Chondrocyte (in vitro differentiated cells): ENCODE results near the gene GLP2R. TPM values are rescaled to one million over a fixed set of nuclear protein-coding genes. Genes with fewer than 3 reads are reported as not detected.

Experiments used
- DNase-seq: peaks from one replicate; pipeline ENCODE4 v3.0.0; 2021; ENCODE audit warnings: mixed read lengths, low spot score
- H3K27ac Mint-ChIP-seq: one replicate; pipeline ENCODE4 v1.8.0; 2021; ENCODE audit warnings: mild to moderate bottlenecking, moderate library complexity, mixed read lengths; ENCODE audit not compliant: unreplicated experiment
- H3K27me3 Mint-ChIP-seq: 2 replicates; pipeline ENCODE4 v1.8.0; 2021; ENCODE audit warnings: low read depth, mixed read lengths
- H3K36me3 Mint-ChIP-seq: 2 replicates; pipeline ENCODE4 v1.8.0; 2021; ENCODE audit warnings: low read depth, mixed read lengths
- H3K4me1 Mint-ChIP-seq: 2 replicates; pipeline ENCODE4 v1.8.0; 2021; ENCODE audit warnings: low read depth, mild to moderate bottlenecking, mixed read lengths
- H3K4me3 Mint-ChIP-seq: one replicate; pipeline ENCODE4 v1.8.0; 2021; ENCODE audit warnings: mild to moderate bottlenecking, moderate library complexity, mixed read lengths; ENCODE audit not compliant: unreplicated experiment
- H3K9me3 Mint-ChIP-seq: 2 replicates; pipeline ENCODE4 v1.8.0; 2021; ENCODE audit warnings: low read depth, mixed read lengths
- CTCF ChIP-seq: fragments of 200-600 bp; sonication (generic); IDR thresholded peaks from 2 replicates; pipeline ENCODE4 v1.5.0; 2021; ENCODE audit warnings: antibody characterized with exemption, mild to moderate bottlenecking, moderate library complexity
- total RNA-seq: library from RNA; stranded (reverse); gene quantifications from 3 replicates; pipeline ENCODE4 v1.2.1, GENCODE V29; 2021

The GLP2R gene
- total RNA-seq, 1 donor from 2014 or later, result 2.2 TPM

- Mint-ChIP-seq H3K4me1 (peaks cover 10% of the 10 kb centered on the region), H3K4me3 (no peak overlapping the region), H3K9me3 (no peaks in the 10 kb centered on the region), H3K27me3 (no peaks in the 10 kb centered on the region), H3K36me3 (peaks cover 1% of the 10 kb centered on the region), H3K27ac (no peak overlapping the region)
- TF ChIP-seq CTCF, result no peak
- DNase-seq, result no peak
Observed at GRCh38 chr17:9912121-9913099, 86.7 kb downstream of the GLP2R start.

- H3K9me3 Mint-ChIP-seq, result no peaks in the 10 kb centered on the region
- no peak overlapping the region for H3K4me3 Mint-ChIP-seq
Observed at GRCh38 chr17:9913476-9913875, 87.8 kb downstream of the GLP2R start.

GRCh38 chr17:9916108-9916507 is 90.4 kb downstream of the GLP2R start:
- H3K27me3 Mint-ChIP-seq, result no peaks in the 10 kb centered on the region
- no peaks in the 10 kb centered on the region for H3K9me3 Mint-ChIP-seq

More at GRCh38 chr17:9913476-9913875, 87.8 kb downstream of the GLP2R start:
- TF ChIP-seq CTCF, result no peak
- no peak overlapping the region for H3K27ac Mint-ChIP-seq
- DNase-seq, result no peak
- peaks cover 1% of the 10 kb centered on the region for H3K36me3 Mint-ChIP-seq
- no peaks in the 10 kb centered on the region for H3K27me3 Mint-ChIP-seq
- H3K4me1 Mint-ChIP-seq, result peaks cover 5% of the 10 kb centered on the region

GRCh38 chr17:9917131-9917530 is 91.4 kb downstream of the GLP2R start:
- Mint-ChIP-seq H3K4me1 (no peaks in the 10 kb centered on the region), H3K9me3 (no peaks in the 10 kb centered on the region), H3K27me3 (no peaks in the 10 kb centered on the region), H3K27ac (no peak overlapping the region), H3K4me3 (no peak overlapping the region), H3K36me3 (peaks cover 6% of the 10 kb centered on the region)
- TF ChIP-seq CTCF, result no peak
- DNase-seq, result no peak

More at GRCh38 chr17:9916108-9916507, 90.4 kb downstream of the GLP2R start:
- Mint-ChIP-seq H3K4me3 (no peak overlapping the region), H3K36me3 (peaks cover 4% of the 10 kb centered on the region), H3K27ac (no peak overlapping the region), H3K4me1 (no peaks in the 10 kb centered on the region)
- TF ChIP-seq CTCF, result no peak
- no peak for DNase-seq

GRCh38 chr17:9917801-9918200 is 92.1 kb downstream of the GLP2R start:
- Mint-ChIP-seq H3K27ac (no peak overlapping the region), H3K27me3 (no peaks in the 10 kb centered on the region), H3K36me3 (peaks cover 6% of the 10 kb centered on the region), H3K4me1 (no peaks in the 10 kb centered on the region), H3K4me3 (no peak overlapping the region), H3K9me3 (no peaks in the 10 kb centered on the region)
- TF ChIP-seq CTCF, result no peak
- DNase-seq, result no peak
